HFFc6 (cell line): ENCODE data around the gene DOCK3. TPM values are rescaled to one million over a fixed set of nuclear protein-coding genes. Genes with fewer than 3 reads are reported as not detected.

Experiments
- DNase-seq: peaks from one replicate; pipeline ENCODE4 v3.0.0-alpha.2; 2018
- H3K27ac Mint-ChIP-seq: 2 replicates; pipeline ENCODE4 v1.8.0; 2020; ENCODE audit warnings: mild to moderate bottlenecking, mixed read lengths
- H3K27me3 Mint-ChIP-seq: 2 replicates; pipeline ENCODE4 v1.8.0; 2021; ENCODE audit warnings: mild to moderate bottlenecking, moderate library complexity, mixed read lengths; ENCODE audit not compliant: insufficient read depth
- H3K36me3 Mint-ChIP-seq: 2 replicates; pipeline ENCODE4 v1.8.0; 2021; ENCODE audit warnings: low read depth, mixed read lengths
- H3K4me1 Mint-ChIP-seq: 2 replicates; pipeline ENCODE4 v1.8.0; 2020; ENCODE audit warnings: low read depth, mixed read lengths
- H3K4me3 Mint-ChIP-seq: 2 replicates; pipeline ENCODE4 v1.8.0; 2020; ENCODE audit warnings: mild to moderate bottlenecking, moderate library complexity, mixed read lengths
- H3K9me3 Mint-ChIP-seq: 2 replicates; pipeline ENCODE4 v1.8.0; 2020; ENCODE audit warnings: mild to moderate bottlenecking, mixed read lengths
- CTCF ChIP-seq: fragments of 200-600 bp; sonication (generic); IDR thresholded peaks from 2 replicates; pipeline ENCODE4 v1.5.0; 2021; ENCODE audit warnings: antibody characterized with exemption, mild to moderate bottlenecking
- total RNA-seq, 6 experiments: library from RNA; stranded (reverse); fragmentation: NEBNext Ultra II Directional; extraction: Animal tissue kit (Norgen Biotek cat#: 25700); gene quantifications; 2 replicates in 1 of 6; 3 replicates in 5 of 6; pipeline ENCODE4 v1.2.3, GENCODE V29; 2021

The DOCK3 gene
- total RNA-seq, 6 experiments from 2014 or later, result 0.14 to 0.26 (median 0.22) TPM

- TF ChIP-seq CTCF, result no peak
- H3K4me1 Mint-ChIP-seq, result no peaks in the 10 kb centered on the region
- no peak overlapping the region for H3K4me3 Mint-ChIP-seq
- peaks cover 14% of the 10 kb centered on the region for H3K27me3 Mint-ChIP-seq
- no peak overlapping the region for H3K27ac Mint-ChIP-seq
- H3K36me3 Mint-ChIP-seq, result no peaks in the 10 kb centered on the region
- DNase-seq, result no peak
- H3K9me3 Mint-ChIP-seq, result no peaks in the 10 kb centered on the region
Observed at GRCh38 chr3:51373658-51374421, 699.1 kb downstream of the DOCK3 start.

GRCh38 chr3:51374456-51374855, 699.7 kb downstream of the DOCK3 start:
- Mint-ChIP-seq H3K27ac (no peak overlapping the region), H3K27me3 (peaks cover 12% of the 10 kb centered on the region), H3K4me3 (no peak overlapping the region), H3K4me1 (no peaks in the 10 kb centered on the region), H3K36me3 (no peaks in the 10 kb centered on the region), H3K9me3 (no peaks in the 10 kb centered on the region)
- DNase-seq, result no peak
- no peak for TF ChIP-seq CTCF

GRCh38 chr3:51375136-51375535, 700.4 kb downstream of the DOCK3 start:
- Mint-ChIP-seq H3K27me3 (peaks cover 10% of the 10 kb centered on the region), H3K36me3 (no peaks in the 10 kb centered on the region), H3K9me3 (no peaks in the 10 kb centered on the region), H3K4me3 (no peak overlapping the region), H3K27ac (no peak overlapping the region), H3K4me1 (no peaks in the 10 kb centered on the region)
- DNase-seq, result no peak
- TF ChIP-seq CTCF, result no peak

- no peak for DNase-seq
- H3K4me3 Mint-ChIP-seq, result no peak overlapping the region
- H3K27ac Mint-ChIP-seq, result no peak overlapping the region
- H3K27me3 Mint-ChIP-seq, result peaks cover 10% of the 10 kb centered on the region
- no peak for TF ChIP-seq CTCF
- no peaks in the 10 kb centered on the region for H3K4me1 Mint-ChIP-seq
- no peaks in the 10 kb centered on the region for H3K9me3 Mint-ChIP-seq
- H3K36me3 Mint-ChIP-seq, result no peaks in the 10 kb centered on the region
Observed at GRCh38 chr3:51375571-51375970, 700.8 kb downstream of the DOCK3 start.

GRCh38 chr3:51378065-51378464, 703.3 kb downstream of the DOCK3 start:
- Mint-ChIP-seq H3K27ac (no peak overlapping the region), H3K27me3 (peaks cover 6% of the 10 kb centered on the region), H3K9me3 (no peaks in the 10 kb centered on the region), H3K4me3 (no peak overlapping the region), H3K36me3 (no peaks in the 10 kb centered on the region), H3K4me1 (peaks cover under 1% of the 10 kb centered on the region; the same call in 1 of the 2 replicates)
- no peak for TF ChIP-seq CTCF
- no peak for DNase-seq
